GM19328 (cell line): ENCODE measurements around the gene FERMT1.
"Not testable (repeated sequence)": the region's sequence is repeated elsewhere in the genome, so short reads cannot be mapped to it uniquely, and the experiment has no call there.

Experiments
- ATAC-seq: cut with Tn5 transposase; IDR thresholded peaks from one replicate; pipeline ENCODE4 v1.9.1; 2021; ENCODE audit warnings: mild to moderate bottlenecking, moderate library complexity; ENCODE audit not compliant: unreplicated experiment

The FERMT1 gene

DNA sequence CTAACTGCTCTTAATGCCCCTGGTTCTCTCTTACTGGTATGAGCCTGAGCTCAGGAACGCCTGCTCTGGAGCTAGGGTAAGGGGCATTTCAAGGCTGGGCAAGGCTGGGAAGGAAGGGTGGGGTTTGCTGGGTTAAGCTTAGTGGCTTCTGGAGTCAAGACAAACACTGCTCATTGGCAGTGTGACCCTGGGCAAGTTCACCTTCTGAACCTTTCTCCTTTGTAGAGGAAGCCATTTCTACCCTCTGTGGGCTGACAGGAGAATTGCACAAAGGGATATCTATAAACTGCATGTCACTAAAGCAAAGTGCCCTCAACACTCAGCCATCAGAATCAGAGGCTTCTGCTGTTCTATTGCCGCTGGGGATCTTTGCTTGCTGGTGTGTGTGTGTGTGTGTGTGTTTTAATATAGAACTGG lies 48.7 kb downstream of the FERMT1 start:
- no peak for ATAC-seq

DNA sequence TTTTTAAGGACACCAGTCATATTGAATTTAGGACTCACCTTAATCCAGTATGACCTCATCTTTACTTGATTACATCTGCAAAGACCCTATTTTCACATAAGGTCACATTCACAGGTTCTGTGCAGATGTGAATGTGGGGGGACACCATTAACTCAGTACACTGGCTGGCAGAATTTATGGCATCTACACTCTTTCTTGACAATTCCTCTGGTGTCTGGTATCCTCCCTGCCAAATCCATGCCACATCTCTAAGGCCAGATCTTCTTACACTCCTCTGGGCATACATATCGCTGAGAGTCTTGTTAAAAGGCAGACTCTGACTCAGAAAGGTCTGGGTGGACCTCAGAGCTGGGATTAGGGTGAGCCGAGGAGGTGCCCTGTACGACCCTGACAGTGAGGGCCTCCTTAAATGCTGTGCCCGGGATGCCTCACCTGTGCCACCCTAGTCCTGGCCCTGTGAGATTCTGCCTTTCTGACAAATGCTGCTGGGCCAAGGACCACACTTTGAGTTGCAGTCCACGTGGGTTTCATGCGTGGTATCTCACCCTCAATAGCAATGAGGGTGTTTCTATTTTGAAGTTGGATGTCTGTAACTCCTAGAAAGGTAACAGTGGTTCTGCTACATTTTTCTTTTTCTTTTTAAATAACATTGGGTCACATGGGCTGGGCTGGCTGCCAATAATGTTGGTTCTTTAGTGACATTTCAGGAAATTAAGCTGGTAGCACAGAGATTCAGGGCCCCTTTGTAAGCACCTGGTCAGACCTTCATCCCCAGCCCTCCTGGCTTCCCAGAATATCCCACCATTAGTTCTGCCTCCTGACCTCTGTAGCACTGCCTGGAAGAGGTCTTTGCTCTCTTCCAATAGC lies 51.8 kb downstream of the FERMT1 start:
- ATAC-seq: no peak

GRCh38 chr20:6069669-6070068 lies 53.2 kb downstream of the FERMT1 start:
- ATAC-seq: no peak

- ATAC-seq: no peak
Observed at GRCh38 chr20:6067763-6068318, 55.0 kb downstream of the FERMT1 start.

GRCh38 chr20:6066582-6066981 lies 56.2 kb downstream of the FERMT1 start:
- ATAC-seq: no peak

- ATAC-seq: no peak
Observed at GRCh38 chr20:6061544-6061943, 61.3 kb downstream of the FERMT1 start.

GRCh38 chr20:6060213-6060612 lies 62.6 kb downstream of the FERMT1 start:
- ATAC-seq: no peak

- no peak for ATAC-seq
Observed at GRCh38 chr20:6058684-6059295, 64.0 kb downstream of the FERMT1 start.

GRCh38 chr20:6057691-6058090 lies 65.1 kb downstream of the FERMT1 start:
- ATAC-seq: no peak

- ATAC-seq: no peak
Observed at GRCh38 chr20:6057139-6057538, 65.7 kb downstream of the FERMT1 start.

DNA sequence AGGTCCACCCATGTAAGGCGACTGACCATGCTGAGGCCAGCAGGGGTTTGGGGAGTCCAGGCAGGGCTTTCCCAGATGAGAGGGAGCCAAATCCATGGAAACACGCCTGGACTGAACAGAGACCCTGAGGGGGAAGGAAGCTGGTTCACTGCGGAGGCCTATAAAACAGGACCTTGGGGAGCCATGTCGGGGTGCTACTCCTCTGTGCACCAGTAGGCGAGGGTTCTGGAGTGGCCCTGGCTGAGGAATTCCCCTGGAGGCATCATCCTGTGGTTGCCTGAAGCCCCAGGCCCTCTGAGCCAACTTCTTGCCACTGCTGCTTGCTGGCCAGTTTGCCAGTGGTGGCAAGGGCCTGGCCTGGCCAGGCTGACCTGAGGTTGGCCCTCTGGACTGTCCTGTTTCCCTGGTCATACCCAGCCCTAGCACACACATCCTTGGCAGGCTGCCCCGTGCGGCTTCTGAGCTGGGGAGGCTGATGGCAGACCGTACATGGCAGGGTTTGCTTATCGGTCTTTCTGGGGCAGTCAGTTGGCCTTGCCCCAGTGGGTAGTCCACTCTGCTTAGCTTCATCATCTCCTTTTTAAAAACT lies 66.8 kb downstream of the FERMT1 start:
- no peak for ATAC-seq

DNA sequence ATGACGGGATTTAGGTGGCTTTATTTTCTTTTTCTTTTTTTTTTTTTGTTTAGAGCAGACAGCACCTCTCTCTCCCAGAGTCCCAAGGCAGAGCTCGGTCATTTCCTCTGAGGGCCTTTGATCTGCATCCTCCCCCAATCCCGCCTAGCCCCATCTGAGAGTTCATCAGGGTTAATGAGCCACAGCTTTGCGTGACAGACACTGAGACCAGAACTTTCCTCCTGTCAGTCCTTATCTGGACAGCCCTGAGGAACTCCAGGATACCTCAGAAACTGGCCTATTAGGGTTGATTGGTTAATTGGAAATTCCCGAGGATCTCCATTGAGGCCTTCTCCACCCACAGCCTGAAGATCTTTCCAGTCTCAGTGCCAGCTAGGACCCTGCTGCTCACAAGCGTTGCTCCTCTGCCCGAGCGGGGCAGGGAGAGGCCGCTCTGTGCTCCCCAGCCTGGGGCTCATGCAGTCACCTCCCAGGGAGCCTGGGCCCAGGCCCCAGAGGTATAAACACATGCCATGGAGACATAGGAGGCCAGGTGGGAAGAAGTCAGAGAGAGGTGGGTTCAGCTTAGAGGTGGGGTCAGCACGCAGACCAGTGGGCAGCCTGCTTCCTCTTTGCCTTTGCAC lies 67.6 kb downstream of the FERMT1 start:
- no peak for ATAC-seq

DNA sequence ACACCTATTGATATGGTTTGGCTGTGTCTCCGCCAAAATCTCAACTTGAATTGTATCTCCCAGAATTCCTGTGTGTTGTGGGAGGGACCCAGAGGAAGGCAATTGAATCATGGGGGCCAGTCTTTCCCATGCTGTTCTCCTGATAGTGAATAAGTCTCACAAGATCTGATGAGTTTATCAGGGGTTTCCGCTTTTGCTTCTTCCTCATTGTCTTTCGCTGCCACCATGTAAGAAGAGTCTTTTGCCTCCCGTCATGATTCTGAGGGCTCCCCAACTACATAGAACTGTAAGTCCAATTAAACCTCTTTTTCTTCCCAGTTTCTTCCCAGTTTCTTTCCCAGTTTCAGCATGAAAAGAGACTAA lies 68.2 kb downstream of the FERMT1 start:
- ATAC-seq: not testable (repeated sequence)

DNA sequence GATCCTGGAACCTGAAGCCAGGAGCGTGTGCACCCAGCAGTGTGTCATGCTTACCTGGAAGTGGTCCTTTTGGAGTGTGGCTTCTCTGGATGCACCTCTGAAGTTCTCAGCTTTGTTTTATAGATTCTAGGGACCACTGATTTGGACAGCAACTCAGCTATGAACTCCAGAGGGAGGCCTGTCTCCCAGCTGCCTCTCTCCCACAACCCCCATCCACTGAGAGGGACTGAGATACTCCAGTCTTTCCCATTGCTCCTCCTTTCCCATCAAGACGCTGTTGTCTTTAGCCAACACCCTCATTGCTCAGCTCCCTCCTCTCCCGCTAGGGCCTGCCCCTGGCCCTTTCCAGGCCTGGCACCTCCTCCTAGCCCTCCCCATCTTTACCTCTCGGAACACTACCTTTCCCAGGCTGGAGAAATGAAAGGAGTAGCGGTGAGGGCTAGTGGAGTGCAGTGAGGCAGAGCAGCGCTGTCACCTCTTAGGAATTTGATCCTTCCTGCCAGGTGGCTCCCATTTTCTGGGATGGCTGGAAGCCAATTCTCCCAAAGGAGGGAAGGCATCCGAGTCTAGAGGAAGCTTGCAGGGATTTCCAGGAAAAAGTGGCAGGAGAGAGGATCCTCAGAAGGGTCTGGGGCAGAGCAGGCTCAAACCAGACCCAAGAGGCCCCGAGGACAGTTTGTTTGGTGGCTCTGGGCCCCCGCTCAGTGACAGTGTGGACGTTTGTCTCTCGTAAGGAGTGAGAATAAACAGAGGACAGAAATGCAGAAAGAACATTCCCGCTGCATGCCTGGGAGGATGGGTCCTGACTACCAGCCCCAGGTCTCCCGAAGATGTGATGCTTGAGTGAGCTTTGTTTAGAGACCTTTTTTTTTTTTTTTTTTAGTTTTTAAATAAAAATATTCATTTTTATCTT lies 68.8 kb downstream of the FERMT1 start, which contains the start of gene LRRN4:
Gene LRRN4 (minus strand): TSS at position 285 of the 913 bp plus-strand sequence. CDS start 1,261 bp downstream, outside the sequence.
- ATAC-seq: no peak

DNA sequence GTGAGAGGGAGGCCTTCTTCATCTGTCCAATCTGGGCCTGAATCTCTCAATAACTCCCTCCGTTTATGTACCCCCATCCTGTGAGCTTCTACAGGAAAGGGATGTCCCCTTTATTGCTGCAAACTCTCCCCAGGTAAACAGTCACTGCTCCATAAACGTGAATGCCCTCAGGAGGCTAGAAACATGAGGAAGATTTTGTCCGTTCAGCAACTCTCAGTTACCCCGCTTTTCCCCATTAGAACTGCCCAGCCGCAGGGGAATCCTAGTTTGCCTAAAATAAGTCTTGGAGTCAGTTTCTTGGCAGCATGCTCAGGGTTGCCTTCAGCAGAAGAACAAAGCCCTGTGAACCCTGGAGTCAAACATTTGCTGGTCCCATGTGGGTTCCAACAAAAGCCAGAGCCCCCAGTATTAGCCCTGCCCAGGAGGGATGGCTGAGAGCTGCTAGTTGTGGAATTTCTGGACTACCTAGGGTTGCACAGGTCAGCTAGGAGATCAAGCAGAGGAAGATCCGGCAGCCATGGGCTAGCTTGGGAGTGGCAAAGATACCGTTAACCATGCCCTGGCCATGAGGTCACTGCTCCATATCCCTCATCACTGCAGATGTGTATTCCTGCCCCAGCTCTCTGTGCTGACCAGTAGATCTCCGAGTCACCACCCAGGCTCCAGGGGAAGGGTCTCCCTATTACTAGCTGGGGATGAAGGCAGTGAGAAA lies 69.6 kb downstream of the FERMT1 start:
- no peak for ATAC-seq

- no peak for ATAC-seq
Observed at GRCh38 chr20:6051505-6051904, 71.3 kb downstream of the FERMT1 start.

DNA sequence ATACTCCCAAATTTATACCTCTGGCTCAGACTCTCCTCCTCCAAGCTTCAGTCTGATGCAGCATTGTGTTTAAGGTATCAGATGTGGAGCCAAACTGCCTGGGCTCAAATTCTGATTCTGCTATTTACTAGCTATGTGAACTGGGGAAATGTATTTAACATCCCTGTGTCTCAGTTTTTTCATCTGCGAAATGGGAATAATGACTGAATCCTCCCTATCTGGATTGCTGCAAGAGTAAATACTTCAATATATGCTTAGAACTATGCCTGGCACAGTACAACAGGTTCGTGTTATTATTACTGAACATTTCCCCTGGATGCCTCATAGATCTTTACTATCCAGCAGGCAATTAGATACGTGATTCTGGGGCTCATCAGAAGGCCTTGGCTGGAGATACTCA lies 74.4 kb downstream of the FERMT1 start:
- no peak for ATAC-seq

DNA sequence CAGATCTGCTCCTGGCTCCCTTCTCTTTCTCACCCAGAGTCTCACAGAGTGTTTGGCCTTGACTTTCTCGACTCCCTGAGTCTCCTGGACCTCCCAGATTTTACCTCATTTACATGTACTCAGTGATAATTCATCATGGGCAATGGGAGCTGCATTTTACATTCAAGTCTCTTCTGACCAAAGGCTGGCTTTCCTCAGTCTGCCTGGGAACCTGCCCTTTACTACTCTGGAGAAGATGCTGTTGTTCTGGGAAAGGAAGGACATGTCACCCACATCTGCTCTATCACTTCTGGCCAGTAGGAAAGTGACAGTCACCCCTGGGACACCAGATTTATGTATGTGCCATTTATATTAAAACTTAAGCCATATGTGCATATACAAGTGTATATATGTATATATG lies 76.4 kb downstream of the FERMT1 start:
- no peak for ATAC-seq

- ATAC-seq: no peak
Observed at GRCh38 chr20:6045566-6045965, 77.3 kb downstream of the FERMT1 start.

- no peak for ATAC-seq
Observed at GRCh38 chr20:6044115-6044514, 78.7 kb downstream of the FERMT1 start.
